ENCODE measurements around the gene FOSL2.

GRCh38 chr2:28430788-28431418, 38.2 kb downstream of the FOSL2 start:
- TF ChIP-seq CTCF (IDR thresholded peaks at IDR 0.05 in 2 of 3, conservative IDR thresholded peaks at IDR 0.05 in 1 of 3; ENCODE audit: borderline replicate concordance in 1 of 3, insufficient read depth in 1 of 3, low read depth in 2 of 3, low read length in 2 of 3) (no peak), EZH2 (IDR thresholded peaks at IDR 0.05) (no peak), POLR2A (IDR thresholded peaks at IDR 0.05; ENCODE audit: borderline replicate concordance, extremely low read depth, insufficient read depth, insufficient read length) (no peak), POLR2AphosphoS5 (IDR thresholded peaks at IDR 0.05; ENCODE audit: low read depth, low read length) (no peak), TCF7L2 (IDR thresholded peaks at IDR 0.05; ENCODE audit: borderline replicate concordance, extremely low read depth, insufficient read depth, insufficient read length) (no peak), JUND (IDR thresholded peaks at IDR 0.05) (no peak), CEBPB (IDR thresholded peaks at IDR 0.05; ENCODE audit: low read depth) (no peak), CBX3 (IDR thresholded peaks at IDR 0.05; ENCODE audit: low read depth) (no peak), SP1 (IDR thresholded peaks at IDR 0.05; ENCODE audit: low read depth) (no peak), EZH2phosphoT487 (IDR thresholded peaks at IDR 0.05; ENCODE audit: borderline replicate concordance) (no peak), RAD21 (IDR thresholded peaks at IDR 0.05; ENCODE audit: low read depth) (no peak)
- TF ChIP-seq, protein P1, sequence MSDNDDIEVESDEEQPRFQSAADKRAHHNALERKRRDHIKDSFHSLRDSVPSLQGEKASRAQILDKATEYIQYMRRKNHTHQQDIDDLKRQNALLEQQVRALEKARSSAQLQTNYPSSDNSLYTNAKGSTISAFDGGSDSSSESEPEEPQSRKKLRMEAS (IDR thresholded peaks at IDR 0.05), result no peak

All from HCT116 (cell line).